PC-9 (cell line): Measurements from ENCODE around the gene TPPP.

Experiments
- CTCF ChIP-seq: fragments of 200-600 bp; sonication (generic); conservative IDR thresholded peaks from 2 replicates; pipeline ENCODE4 v1.6.1; 2017; ENCODE audit warnings: mixed run types, antibody characterized with exemption, mild to moderate bottlenecking, moderate library complexity
- EZH2 ChIP-seq: fragments of 200-600 bp; sonication (generic); IDR thresholded peaks from 2 replicates; pipeline ENCODE4 v1.8.0; 2017; ENCODE audit warnings: antibody characterized with exemption, low read depth

GRCh38 chr5:610011-610743, 83.0 kb downstream of the TPPP start:
- no peak for TF ChIP-seq CTCF
- no peak for TF ChIP-seq EZH2
